COR-L47 (cell line): ENCODE results near the gene MEPE.
"Not testable (repeated sequence)": the region's sequence is repeated elsewhere in the genome, so short reads cannot be mapped to it uniquely, and the experiment has no call there.

Experiments used
- DNase-seq: peaks from one replicate; lab custom pipeline; 2025; lab: John Stamatoyannopoulos, UW

The MEPE gene

GRCh38 chr4:87884976-87885549 is 52.3 kb downstream of the MEPE start:
- no peak for DNase-seq

GRCh38 chr4:87886083-87886482 is 53.3 kb downstream of the MEPE start:
- no peak for DNase-seq

- DNase-seq, result not testable (repeated sequence)
These were observed 58.0 kb downstream of the MEPE start for GRCh38 chr4:87890753-87891152.

GRCh38 chr4:87895964-87896621 is 63.3 kb downstream of the MEPE start:
- DNase-seq, result no peak
